HG02571 (cell line): ENCODE results near the gene NSF.
"Not testable (repeated sequence)": the region's sequence is repeated elsewhere in the genome, so short reads cannot be mapped to it uniquely, and the experiment has no call there.

Source experiments
- ATAC-seq: cut with Tn5 transposase; IDR thresholded peaks from one replicate; pipeline ENCODE4 v1.9.1; 2021; ENCODE audit warnings: mild to moderate bottlenecking, moderate library complexity; ENCODE audit not compliant: unreplicated experiment

NSF gene

GRCh38 chr17:46590157-46591146 lies at the start of gene NSF:
NSF (plus strand) TSS chr17:46590669; CDS start chr17:46590776, 107 bp downstream.
- ATAC-seq: peak; percentile 67

- ATAC-seq: not testable (repeated sequence)
These were observed 41.9 kb upstream of the NSF start for GRCh38 chr17:46548607-46549006.

- ATAC-seq: not testable (repeated sequence)
These were observed 31.3 kb upstream of the NSF start for GRCh38 chr17:46559155-46559554.

- ATAC-seq: not testable (repeated sequence)
These were observed 30.4 kb upstream of the NSF start for GRCh38 chr17:46560048-46560447.

GRCh38 chr17:46566284-46566683 lies 24.2 kb upstream of the NSF start:
- ATAC-seq: not testable (repeated sequence)

GRCh38 chr17:46566980-46567379 lies 23.5 kb upstream of the NSF start:
- ATAC-seq: not testable (repeated sequence)

- not testable (repeated sequence) for ATAC-seq
These were observed 18.7 kb upstream of the NSF start for GRCh38 chr17:46571796-46572195.

GRCh38 chr17:46579083-46580075 lies 11.1 kb upstream of the NSF start, which contains the start of gene ARL17A:
ARL17A (minus strand) TSS chr17:46579691; CDS start chr17:46576322, 3,369 bp downstream.
- peak; percentile 84 for ATAC-seq

GRCh38 chr17:46580082-46580481 lies 10.4 kb upstream of the NSF start:
- ATAC-seq: peak; percentile 7

GRCh38 chr17:46585444-46585843 lies 5.0 kb upstream of the NSF start:
- ATAC-seq: not testable (repeated sequence)

- ATAC-seq: not testable (repeated sequence)
These were observed 863 bp downstream of the NSF start for GRCh38 chr17:46591332-46591731.

GRCh38 chr17:46598344-46598931 lies 8.0 kb downstream of the NSF start:
- not testable (repeated sequence) for ATAC-seq

GRCh38 chr17:46600767-46601166 lies 10.3 kb downstream of the NSF start:
- not testable (repeated sequence) for ATAC-seq

GRCh38 chr17:46603125-46603524 lies 12.7 kb downstream of the NSF start:
- ATAC-seq: not testable (repeated sequence)

- ATAC-seq: not testable (repeated sequence)
These were observed 20.8 kb downstream of the NSF start for GRCh38 chr17:46611304-46611703.

- not testable (repeated sequence) for ATAC-seq
These were observed 23.4 kb downstream of the NSF start for GRCh38 chr17:46613876-46614275.

- not testable (repeated sequence) for ATAC-seq
These were observed 26.7 kb downstream of the NSF start for GRCh38 chr17:46617121-46617520.

GRCh38 chr17:46618975-46619374 lies 28.5 kb downstream of the NSF start:
- not testable (repeated sequence) for ATAC-seq

- ATAC-seq: not testable (repeated sequence)
These were observed 33.3 kb downstream of the NSF start for GRCh38 chr17:46623790-46624189.

GRCh38 chr17:46624726-46625125 lies 34.3 kb downstream of the NSF start:
- not testable (repeated sequence) for ATAC-seq
